Chondrocyte (in vitro differentiated cells): ENCODE results near the gene PBOV1. TPM values are rescaled to one million over a fixed set of nuclear protein-coding genes. Genes with fewer than 3 reads are reported as not detected.

Experiments
- DNase-seq: peaks from one replicate; pipeline ENCODE4 v3.0.0; 2021; ENCODE audit warnings: mixed read lengths, low spot score
- H3K27ac Mint-ChIP-seq: one replicate; pipeline ENCODE4 v1.8.0; 2021; ENCODE audit warnings: mild to moderate bottlenecking, moderate library complexity, mixed read lengths; ENCODE audit not compliant: unreplicated experiment
- H3K27me3 Mint-ChIP-seq: 2 replicates; pipeline ENCODE4 v1.8.0; 2021; ENCODE audit warnings: low read depth, mixed read lengths
- H3K36me3 Mint-ChIP-seq: 2 replicates; pipeline ENCODE4 v1.8.0; 2021; ENCODE audit warnings: low read depth, mixed read lengths
- H3K4me1 Mint-ChIP-seq: 2 replicates; pipeline ENCODE4 v1.8.0; 2021; ENCODE audit warnings: low read depth, mild to moderate bottlenecking, mixed read lengths
- H3K4me3 Mint-ChIP-seq: one replicate; pipeline ENCODE4 v1.8.0; 2021; ENCODE audit warnings: mild to moderate bottlenecking, moderate library complexity, mixed read lengths; ENCODE audit not compliant: unreplicated experiment
- H3K9me3 Mint-ChIP-seq: 2 replicates; pipeline ENCODE4 v1.8.0; 2021; ENCODE audit warnings: low read depth, mixed read lengths
- CTCF ChIP-seq: fragments of 200-600 bp; sonication (generic); IDR thresholded peaks from 2 replicates; pipeline ENCODE4 v1.5.0; 2021; ENCODE audit warnings: antibody characterized with exemption, mild to moderate bottlenecking, moderate library complexity
- total RNA-seq: library from RNA; stranded (reverse); gene quantifications from 3 replicates; pipeline ENCODE4 v1.2.1, GENCODE V29; 2021

The PBOV1 gene
- total RNA-seq, 1 donor from 2014 or later = not detected

DNA sequence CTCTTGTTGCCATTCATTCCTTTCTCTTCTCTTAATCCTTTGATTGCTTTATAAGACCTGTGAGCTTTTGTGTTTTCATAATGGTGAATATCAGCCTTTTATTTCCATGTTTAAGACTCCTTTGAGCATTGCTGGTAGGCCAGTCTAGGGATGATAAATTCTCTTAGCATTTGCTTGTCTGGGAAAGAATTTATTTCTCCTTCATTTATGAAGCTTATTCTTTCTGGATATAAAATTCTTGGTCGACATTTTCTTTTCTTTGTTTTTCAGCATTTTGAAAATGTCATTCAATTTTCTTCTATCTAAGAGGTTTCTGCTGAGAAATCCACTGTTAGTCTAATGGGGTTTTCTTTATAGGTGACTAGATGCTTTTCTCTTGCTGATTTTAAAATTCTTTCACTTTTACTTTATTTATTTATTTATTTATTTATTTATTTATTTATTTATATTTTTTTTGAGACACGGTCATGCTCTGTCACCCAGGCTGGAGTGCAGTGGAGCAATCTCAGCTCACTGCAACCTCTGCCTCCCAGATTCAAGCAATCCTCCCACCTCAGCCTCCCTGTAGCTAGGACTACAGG is 41.5 kb downstream of the PBOV1 start:
- DNase-seq = no peak
- peaks cover 7% of the 10 kb centered on the region for H3K36me3 Mint-ChIP-seq
- H3K9me3 Mint-ChIP-seq = peaks cover 25% of the 10 kb centered on the region
- no peak overlapping the region for H3K27ac Mint-ChIP-seq
- H3K4me1 Mint-ChIP-seq = no peaks in the 10 kb centered on the region
- no peak for TF ChIP-seq CTCF
- peaks cover 4% of the 10 kb centered on the region for H3K27me3 Mint-ChIP-seq
- no peak overlapping the region for H3K4me3 Mint-ChIP-seq

- H3K36me3 Mint-ChIP-seq = peaks cover 7% of the 10 kb centered on the region
- H3K27me3 Mint-ChIP-seq = peaks cover 4% of the 10 kb centered on the region
- DNase-seq = no peak
Observed at GRCh38 chr6:138175596-138175995, 42.7 kb downstream of the PBOV1 start.

More at GRCh38 chr6:138175596-138175995, 42.7 kb downstream of the PBOV1 start:
- H3K4me1 Mint-ChIP-seq = no peaks in the 10 kb centered on the region
- no peak for TF ChIP-seq CTCF
- no peak overlapping the region for H3K4me3 Mint-ChIP-seq
- no peak overlapping the region for H3K27ac Mint-ChIP-seq
- H3K9me3 Mint-ChIP-seq = peaks cover 25% of the 10 kb centered on the region

Other genes with a start within 250 kb of the PBOV1 start
- 22.5 to 53.6 TPM (median 52.1 TPM) in 3 replicates for gene PERP, start 111.1 kb downstream of the PBOV1 start, total RNA-seq
- 1.1 to 2.7 TPM (median 2.7 TPM) in 3 replicates for gene ARFGEF3, start 56.6 kb downstream of the PBOV1 start, total RNA-seq
- gene SMIM28, start 159.4 kb upstream of the PBOV1 start, total RNA-seq = not detected in 3 replicates
- 28.2 to 43.7 TPM (median 42.5 TPM) in 3 replicates for gene HEBP2, start 185.7 kb upstream of the PBOV1 start, total RNA-seq